ENCODE data around the gene MIPEP.

The MIPEP gene

DNA sequence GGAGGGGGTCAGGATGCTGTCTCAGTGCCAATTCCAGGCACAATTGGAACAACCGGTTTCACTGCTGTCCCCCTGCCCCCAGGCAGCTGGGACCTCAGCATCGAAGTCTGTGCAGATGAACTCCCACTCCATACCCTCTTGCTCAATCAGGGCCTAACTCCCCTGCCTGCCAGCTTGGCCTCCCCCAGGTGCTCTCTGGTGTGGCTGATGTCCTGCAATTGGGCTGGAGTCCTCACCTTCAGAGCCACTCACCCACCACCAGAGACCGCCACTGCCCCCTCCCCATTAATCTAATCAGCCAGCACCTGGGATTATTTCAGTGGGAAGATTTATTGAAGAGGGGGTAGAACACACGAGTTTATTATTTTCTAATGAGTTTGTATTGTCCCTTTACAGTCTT is 118.8 kb downstream of the MIPEP start:
- no peaks in the 10 kb centered on the region for H3K4me1 ChIP-seq (ENCODE audit: control insufficient read depth in 1 of 2, insufficient read depth in 1 of 2, low read depth in 1 of 2, low read length in 1 of 2)
- no peak overlapping the region for H3K4me3 ChIP-seq (ENCODE audit: low read depth in 1 of 2, low read length in 1 of 2)
- H3K27me3 ChIP-seq, result no peaks in the 10 kb centered on the region
- H3K27ac ChIP-seq, result no peak overlapping the region
- H3K36me3 ChIP-seq, result no peaks in the 10 kb centered on the region
- TF ChIP-seq, protein P1, sequence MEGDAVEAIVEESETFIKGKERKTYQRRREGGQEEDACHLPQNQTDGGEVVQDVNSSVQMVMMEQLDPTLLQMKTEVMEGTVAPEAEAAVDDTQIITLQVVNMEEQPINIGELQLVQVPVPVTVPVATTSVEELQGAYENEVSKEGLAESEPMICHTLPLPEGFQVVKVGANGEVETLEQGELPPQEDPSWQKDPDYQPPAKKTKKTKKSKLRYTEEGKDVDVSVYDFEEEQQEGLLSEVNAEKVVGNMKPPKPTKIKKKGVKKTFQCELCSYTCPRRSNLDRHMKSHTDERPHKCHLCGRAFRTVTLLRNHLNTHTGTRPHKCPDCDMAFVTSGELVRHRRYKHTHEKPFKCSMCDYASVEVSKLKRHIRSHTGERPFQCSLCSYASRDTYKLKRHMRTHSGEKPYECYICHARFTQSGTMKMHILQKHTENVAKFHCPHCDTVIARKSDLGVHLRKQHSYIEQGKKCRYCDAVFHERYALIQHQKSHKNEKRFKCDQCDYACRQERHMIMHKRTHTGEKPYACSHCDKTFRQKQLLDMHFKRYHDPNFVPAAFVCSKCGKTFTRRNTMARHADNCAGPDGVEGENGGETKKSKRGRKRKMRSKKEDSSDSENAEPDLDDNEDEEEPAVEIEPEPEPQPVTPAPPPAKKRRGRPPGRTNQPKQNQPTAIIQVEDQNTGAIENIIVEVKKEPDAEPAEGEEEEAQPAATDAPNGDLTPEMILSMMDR (IDR thresholded peaks at IDR 0.05), result no peak
- H3K9me3 ChIP-seq, result no peaks in the 10 kb centered on the region

GRCh38 chr13:23769401-23769800 is 119.8 kb downstream of the MIPEP start:
- no peaks in the 10 kb centered on the region for H3K4me1 ChIP-seq (ENCODE audit: control insufficient read depth in 1 of 2, insufficient read depth in 1 of 2, low read depth in 1 of 2, low read length in 1 of 2)
- H3K36me3 ChIP-seq, result no peaks in the 10 kb centered on the region
- H3K9me3 ChIP-seq, result no peaks in the 10 kb centered on the region
- H3K4me3 ChIP-seq (ENCODE audit: low read depth in 1 of 2, low read length in 1 of 2), result no peak overlapping the region
- no peak overlapping the region for H3K27ac ChIP-seq
- TF ChIP-seq, protein P1 (IDR thresholded peaks at IDR 0.05), result no peak
- no peaks in the 10 kb centered on the region for H3K27me3 ChIP-seq

DNA sequence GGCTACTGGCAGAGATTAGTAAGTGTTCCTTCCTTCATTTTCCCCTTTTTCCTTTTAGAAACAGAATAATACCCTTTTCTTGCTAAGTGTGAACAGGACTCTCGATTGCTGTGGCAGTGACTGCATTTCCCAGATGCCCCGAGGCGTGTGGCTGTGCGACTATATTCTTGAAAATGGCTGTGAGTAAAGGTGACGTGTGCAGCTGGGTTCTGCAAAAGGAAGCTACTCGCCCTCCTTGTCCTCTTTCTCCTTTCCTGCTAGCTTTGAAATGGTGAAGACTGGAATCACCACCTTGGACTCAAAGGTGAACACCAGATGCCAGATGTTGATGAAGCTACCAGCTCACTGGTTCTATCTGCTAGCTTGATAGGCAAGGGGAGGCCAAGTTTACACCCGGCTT is 121.4 kb downstream of the MIPEP start:
- Histone ChIP-seq H3K4me3 (ENCODE audit: low read depth in 1 of 2, low read length in 1 of 2) (no peak overlapping the region), H3K4me1 (ENCODE audit: control insufficient read depth in 1 of 2, insufficient read depth in 1 of 2, low read depth in 1 of 2, low read length in 1 of 2) (no peaks in the 10 kb centered on the region), H3K27ac (no peak overlapping the region), H3K36me3 (no peaks in the 10 kb centered on the region), H3K9me3 (no peaks in the 10 kb centered on the region), H3K27me3 (no peaks in the 10 kb centered on the region)
- TF ChIP-seq, protein P1 (IDR thresholded peaks at IDR 0.05), result no peak

GRCh38 chr13:23766939-23767338 is 122.3 kb downstream of the MIPEP start:
- Histone ChIP-seq H3K4me3 (ENCODE audit: low read depth in 1 of 2, low read length in 1 of 2) (no peak overlapping the region), H3K27ac (no peak overlapping the region), H3K36me3 (no peaks in the 10 kb centered on the region), H3K9me3 (no peaks in the 10 kb centered on the region), H3K27me3 (no peaks in the 10 kb centered on the region), H3K4me1 (ENCODE audit: control insufficient read depth in 1 of 2, insufficient read depth in 1 of 2, low read depth in 1 of 2, low read length in 1 of 2) (no peaks in the 10 kb centered on the region)
- TF ChIP-seq, protein P1 (IDR thresholded peaks at IDR 0.05), result no peak

DNA sequence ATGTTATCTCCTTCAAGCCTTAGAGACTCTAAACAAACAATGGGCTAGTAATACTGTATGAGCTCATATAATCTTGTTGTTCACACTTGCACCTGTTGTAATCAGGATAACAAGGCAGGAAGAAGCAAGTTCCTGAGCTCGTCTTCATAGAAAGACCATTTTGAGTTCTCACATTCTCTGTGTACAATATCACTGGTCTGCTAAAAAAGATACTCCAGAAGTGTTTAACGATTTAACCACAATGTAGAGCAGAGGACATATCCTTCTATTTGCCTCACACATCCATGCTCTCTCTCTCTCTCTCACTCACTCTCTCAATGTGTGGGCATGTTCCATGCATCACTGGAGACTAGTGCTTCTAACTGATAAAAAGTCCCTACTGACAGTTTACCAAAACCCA is 122.9 kb downstream of the MIPEP start:
- H3K27ac ChIP-seq, result no peak overlapping the region
- TF ChIP-seq, protein P1 (IDR thresholded peaks at IDR 0.05), result no peak
- no peaks in the 10 kb centered on the region for H3K27me3 ChIP-seq
- no peaks in the 10 kb centered on the region for H3K9me3 ChIP-seq
- H3K4me3 ChIP-seq (ENCODE audit: low read depth in 1 of 2, low read length in 1 of 2), result no peak overlapping the region
- no peaks in the 10 kb centered on the region for H3K4me1 ChIP-seq (ENCODE audit: control insufficient read depth in 1 of 2, insufficient read depth in 1 of 2, low read depth in 1 of 2, low read length in 1 of 2)
- H3K36me3 ChIP-seq, result no peaks in the 10 kb centered on the region

DNA sequence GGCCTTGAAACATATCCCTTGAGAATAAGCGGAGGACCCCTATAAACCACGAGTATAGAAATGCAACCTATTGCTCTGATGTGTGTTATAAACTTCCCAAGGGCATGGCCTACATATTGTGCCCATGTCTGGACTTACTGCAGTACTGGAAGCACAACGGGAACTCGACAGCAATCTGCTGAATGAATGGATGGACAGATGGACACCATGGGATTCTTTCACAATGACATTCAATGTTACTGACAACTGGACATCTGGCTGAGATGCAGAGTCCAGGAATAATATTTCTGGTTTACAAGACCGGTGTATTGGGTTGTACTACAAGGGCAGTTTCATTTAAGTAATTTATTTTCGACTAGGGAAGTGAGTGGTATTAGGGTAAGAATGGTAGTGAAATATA is 123.7 kb downstream of the MIPEP start:
- H3K4me3 ChIP-seq (ENCODE audit: low read depth in 1 of 2, low read length in 1 of 2), result no peak overlapping the region
- H3K9me3 ChIP-seq, result no peaks in the 10 kb centered on the region
- H3K27me3 ChIP-seq, result no peaks in the 10 kb centered on the region
- TF ChIP-seq, protein P1 (IDR thresholded peaks at IDR 0.05), result no peak
- H3K27ac ChIP-seq, result no peak overlapping the region
- H3K4me1 ChIP-seq (ENCODE audit: control insufficient read depth in 1 of 2, insufficient read depth in 1 of 2, low read depth in 1 of 2, low read length in 1 of 2), result no peaks in the 10 kb centered on the region
- H3K36me3 ChIP-seq, result no peaks in the 10 kb centered on the region
